Panc1 (cell line): Measurements from ENCODE around the gene ADM2. TPM values are rescaled to one million over a fixed set of nuclear protein-coding genes. Genes with fewer than 3 reads are reported as not detected.

Experiments used
- ATAC-seq: fragments of 200-7000 bp; cut with Tn5 transposase; 2 replicates; pipeline ENCODE4 v1.9.1; 2020; ENCODE audit warnings: mild to moderate bottlenecking, moderate library complexity
- BruUV-seq: library from RNA; stranded (reverse); fragments of 400-500 nt; replicated peaks from 2 replicates; lab custom pipeline; 2021; lab: Mats Ljungman, UMichigan
- CTCF ChIA-PET: fragments of 300-600 bp; sonication (Branson Sonifier 250); formaldehyde crosslinking; loops from one replicate; lab custom pipeline; 2022; ENCODE audit warnings: antibody characterized with exemption; lab: Charles Lee
- POLR2A ChIA-PET: fragments of 300-600 bp; sonication (Branson Sonifier 250); formaldehyde crosslinking; loops from one replicate; lab custom pipeline; 2022; ENCODE audit warnings: antibody characterized with exemption; lab: Charles Lee
- DNase-seq: peaks from one replicate; pipeline ENCODE4 v3.0.0-alpha.2; 2010; ENCODE audit warnings: low read depth, low spot score
- H3K27ac ChIP-seq: 2 replicates; pipeline ENCODE4 v1.5.1; 2011; ENCODE audit warnings: mild to moderate bottlenecking, low read length, inconsistent platforms
- H3K27me3 ChIP-seq: fragments of 200-500 bp; sonication (Bioruptor generic); 2 replicates; pipeline ENCODE4 v1.6.0; 2014; ENCODE audit warnings: low read length, inconsistent platforms; ENCODE audit not compliant: control insufficient read depth, insufficient read depth
- H3K36me3 ChIP-seq: fragments of 200-500 bp; sonication (Bioruptor generic); 2 replicates; pipeline ENCODE4 v1.5.1; 2014; ENCODE audit warnings: inconsistent platforms, mild to moderate bottlenecking, low read length, moderate library complexity; ENCODE audit not compliant: control insufficient read depth, insufficient read depth
- H3K4me1 ChIP-seq: 2 replicates; pipeline ENCODE4 v1.5.1; 2011; ENCODE audit warnings: inconsistent platforms, mild to moderate bottlenecking, low read length, moderate library complexity; ENCODE audit not compliant: control insufficient read depth, insufficient read depth
- H3K4me3 ChIP-seq, 2 experiments: 2 replicates each; pipeline ENCODE4 v1.5.1; 2011 to 2012; ENCODE audit warnings: low read depth in 2 of 2, low read length in 2 of 2, mild to moderate bottlenecking in 2 of 2, inconsistent platforms in 1 of 2, moderate library complexity in 1 of 2
- H3K9me3 ChIP-seq: fragments of 200-500 bp; sonication (Bioruptor generic); 2 replicates; pipeline ENCODE4 v1.5.1; 2014; ENCODE audit warnings: low read depth, mild to moderate bottlenecking, inconsistent platforms, low read length, moderate library complexity; ENCODE audit not compliant: control insufficient read depth, insufficient read depth
- CTCF ChIP-seq: fragments of 450-650 bp; IDR thresholded peaks from 2 replicates; pipeline ENCODE4 v1.5.1; 2017; ENCODE audit warnings: mild to moderate bottlenecking
- POLR2AphosphoS5 ChIP-seq: IDR thresholded peaks from 2 replicates; pipeline ENCODE4 v1.6.1; 2012; ENCODE audit warnings: mild to moderate bottlenecking, low read depth, low read length, moderate library complexity
- REST ChIP-seq, 2 experiments: IDR thresholded peaks; 2 replicates each; pipeline ENCODE4 v1.6.1; 2011 to 2012; ENCODE audit warnings: low read depth in 2 of 2, control low read depth in 1 of 2, low read length in 1 of 2, mild to moderate bottlenecking in 1 of 2, moderate library complexity in 1 of 2; ENCODE audit not compliant: insufficient read depth in 1 of 2
- SIN3A ChIP-seq: IDR thresholded peaks from 2 replicates; pipeline ENCODE4 v1.6.1; 2012; ENCODE audit warnings: low read depth, mild to moderate bottlenecking, low read length, moderate library complexity, borderline replicate concordance; ENCODE audit not compliant: insufficient read depth
- TCF7L2 ChIP-seq: IDR thresholded peaks from 2 replicates; pipeline ENCODE4 v1.6.1; 2011; ENCODE audit warnings: mild to moderate bottlenecking, low read depth, low read length, inconsistent platforms
- in situ Hi-C: cut with HindIII; loops from 2 replicates; pipeline ENCODE4 v1.10.0; 2016; ENCODE audit warnings: low sequenced_read_pairs, low pct_unique_long_range_greater_than_20kb
- intact Hi-C: fragments of 100-400 bp; cut with micrococcal nuclease; formaldehyde crosslinking; loops from one replicate; pipeline ENCODE4 v1.10.0; 2022; ENCODE audit not compliant: unreplicated experiment
- total RNA-seq: library from RNA; stranded (reverse); gene quantifications from one replicate; pipeline ENCODE4 v1.2.1, GENCODE V29; 2021; ENCODE audit not compliant: unreplicated experiment

ADM2 gene
- total RNA-seq, 1 experiment from 2014 or later = 3.9 TPM

- POLR2A ChIA-PET = no interaction called here
- BruUV-seq = no TSS peak
- CTCF ChIA-PET = no interaction called here
- H3K4me1 ChIP-seq = peaks cover 13% of the 10 kb centered on the region
- ATAC-seq = no peak
- in situ Hi-C loops (no loop called here), intact Hi-C loops (no loop called here)
- H3K36me3 ChIP-seq = no peaks in the 10 kb centered on the region
- no peak overlapping the region for H3K27ac ChIP-seq
- TF ChIP-seq REST (IDR thresholded peaks at IDR 0.05; ENCODE audit: insufficient read depth in 1 of 2, low read depth in 2 of 2, low read length in 1 of 2) = no peak
- no peak for TF ChIP-seq CTCF
- TF ChIP-seq TCF7L2 = no peak
- no peak for TF ChIP-seq SIN3A
- TF ChIP-seq POLR2AphosphoS5 = no peak
- no peaks in the 10 kb centered on the region for H3K9me3 ChIP-seq
- no peak overlapping the region for H3K4me3 ChIP-seq
- H3K27me3 ChIP-seq = no peaks in the 10 kb centered on the region
- no peak for DNase-seq
Observed at GRCh38 chr22:50487290-50488005, 6.1 kb downstream of the ADM2 start.

- DNase-seq = no peak
- peaks cover 13% of the 10 kb centered on the region for H3K4me1 ChIP-seq
- H3K9me3 ChIP-seq = no peaks in the 10 kb centered on the region
- ChIA-PET CTCF (no interaction called here), POLR2A (no interaction called here)
- BruUV-seq = no TSS peak
- in situ Hi-C loops (no loop called here), intact Hi-C loops (no loop called here)
- no peaks in the 10 kb centered on the region for H3K36me3 ChIP-seq
- H3K4me3 ChIP-seq = no peak overlapping the region
- TF ChIP-seq SIN3A (no peak), TCF7L2 (no peak), CTCF (no peak), POLR2AphosphoS5 (no peak), REST (IDR thresholded peaks at IDR 0.05; ENCODE audit: insufficient read depth in 1 of 2, low read depth in 2 of 2, low read length in 1 of 2) (no peak)
- no peaks in the 10 kb centered on the region for H3K27me3 ChIP-seq
- no peak overlapping the region for H3K27ac ChIP-seq
- no peak for ATAC-seq
Observed at GRCh38 chr22:50488006-50488677, 6.8 kb downstream of the ADM2 start.
